Measurements from ENCODE around the gene MLYCD.

The MLYCD gene

DNA sequence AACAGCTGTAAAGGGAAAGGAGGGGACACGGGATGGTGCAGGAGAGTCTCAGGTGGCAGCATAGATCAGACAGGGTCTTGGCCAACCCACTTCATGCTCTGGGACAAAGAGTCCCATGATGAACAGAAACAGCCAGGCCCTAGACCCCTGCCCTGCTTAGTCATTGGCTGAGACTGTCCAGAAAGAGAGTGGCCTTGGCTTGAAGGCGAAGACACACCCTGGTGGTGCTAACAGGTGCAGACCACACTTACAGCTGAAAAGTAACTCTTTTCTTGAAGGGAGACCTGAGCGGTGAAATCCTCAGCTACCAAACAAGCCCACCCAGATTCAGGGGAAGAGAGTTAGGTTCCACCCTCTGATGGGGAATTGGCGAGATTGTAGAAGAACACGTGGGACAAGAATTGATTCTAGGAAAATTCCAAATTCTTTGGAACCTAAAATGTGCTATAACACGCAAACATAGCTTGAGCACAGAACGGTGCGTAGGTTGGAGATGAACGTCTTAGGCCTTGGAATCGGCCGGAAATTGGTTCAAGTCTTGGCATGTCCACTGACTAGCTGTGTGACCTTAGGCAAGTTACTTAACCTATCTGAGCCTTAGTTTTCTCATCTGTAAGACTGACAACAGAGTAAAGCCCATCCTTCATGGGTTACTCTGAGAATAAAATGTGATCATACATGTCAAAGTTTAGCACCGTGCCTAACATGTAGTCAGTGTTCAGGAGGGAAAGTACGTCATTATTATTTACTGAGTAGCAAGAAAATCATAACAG lies 12.5 kb upstream of the MLYCD start:
- no peak overlapping the region for H3K4me3 ChIP-seq (ENCODE audit: low read length)
- no peak for TF ChIP-seq ZNF274 (IDR thresholded peaks at IDR 0.05; ENCODE audit: low read depth, low read length)

DNA sequence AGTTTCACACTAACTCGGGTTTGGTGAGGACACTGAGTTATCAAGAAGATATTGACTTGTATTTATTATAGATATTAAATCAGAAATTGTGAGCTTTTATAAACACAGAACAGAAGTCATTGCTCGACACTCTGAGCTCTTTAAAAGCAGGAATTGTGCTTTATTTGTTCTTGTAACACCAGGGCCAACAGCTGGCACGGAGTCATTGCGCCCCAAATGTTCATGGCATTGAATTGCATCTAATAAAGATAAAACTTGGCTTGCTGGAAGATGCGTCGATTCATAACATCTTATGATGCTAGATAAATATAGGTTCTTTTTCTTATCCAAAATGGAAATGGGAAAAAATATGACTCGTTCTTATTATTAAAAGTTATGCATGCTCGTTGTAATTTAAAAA lies 11.8 kb upstream of the MLYCD start:
- no peak for TF ChIP-seq ZNF274 (IDR thresholded peaks at IDR 0.05; ENCODE audit: low read depth, low read length)
- H3K4me3 ChIP-seq (ENCODE audit: low read length) = no peak overlapping the region

DNA sequence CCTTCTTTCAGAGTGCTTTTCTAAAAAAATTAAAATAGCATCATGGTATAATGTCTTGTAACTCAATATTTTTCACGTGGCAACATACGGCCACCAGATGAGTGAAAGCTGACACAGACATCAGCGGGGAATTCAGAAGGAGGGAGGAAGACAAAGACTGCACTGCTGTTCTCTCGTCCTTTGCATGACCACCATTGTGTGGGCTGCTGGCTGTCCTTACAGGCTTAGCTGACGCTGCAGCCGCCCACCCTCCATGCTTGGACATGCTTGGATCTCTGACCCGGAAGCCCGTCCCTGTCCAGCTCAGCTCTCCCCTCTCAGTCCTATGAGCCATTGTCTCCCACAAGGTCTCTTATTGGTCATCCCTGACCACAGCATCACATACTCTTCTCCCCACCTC lies 11.4 kb upstream of the MLYCD start:
- no peak for TF ChIP-seq ZNF274 (IDR thresholded peaks at IDR 0.05; ENCODE audit: low read depth, low read length)
- H3K4me3 ChIP-seq (ENCODE audit: low read length) = no peak overlapping the region

DNA sequence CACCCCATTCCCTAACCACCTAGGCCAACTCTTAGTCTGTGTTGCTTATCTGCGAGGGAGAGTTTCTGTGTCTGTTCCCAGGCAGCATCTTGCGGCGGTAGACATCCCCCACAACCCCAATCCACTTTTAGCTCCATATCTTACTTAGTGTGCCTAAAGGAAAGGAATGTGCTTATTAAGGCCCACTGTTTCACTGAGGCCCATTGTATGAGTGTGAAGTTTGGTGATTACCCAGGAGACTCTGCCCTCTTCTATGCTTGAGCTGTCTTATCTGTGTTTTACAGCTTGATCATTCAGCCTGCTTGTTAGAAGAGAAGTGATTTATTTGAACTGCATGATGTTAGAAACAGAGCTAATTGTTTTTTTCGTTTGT lies 10.3 kb upstream of the MLYCD start:
- no peak overlapping the region for H3K4me3 ChIP-seq (ENCODE audit: low read length)
- TF ChIP-seq ZNF274 (IDR thresholded peaks at IDR 0.05; ENCODE audit: low read depth, low read length) = no peak

DNA sequence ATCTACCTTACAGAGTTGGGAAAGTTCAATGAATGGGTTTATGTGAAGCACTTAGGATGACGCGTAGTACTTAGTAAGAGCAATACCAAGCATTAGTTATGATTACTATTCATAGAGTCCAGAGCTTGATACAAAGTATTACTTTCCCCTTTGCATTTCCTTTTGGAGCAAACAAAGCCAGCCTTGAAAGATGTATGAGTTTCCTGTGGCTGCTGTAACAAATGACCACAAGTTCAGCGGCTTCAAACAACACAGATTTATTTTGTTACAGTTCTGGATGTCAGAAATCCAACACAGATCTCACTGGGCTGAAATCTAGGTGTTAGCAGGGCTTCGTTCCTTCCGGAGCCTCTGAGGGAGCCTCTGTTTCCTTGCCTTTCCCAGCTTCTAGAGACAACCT lies 8.6 kb upstream of the MLYCD start:
- TF ChIP-seq ZNF274 (IDR thresholded peaks at IDR 0.05; ENCODE audit: low read depth, low read length) = no peak

DNA sequence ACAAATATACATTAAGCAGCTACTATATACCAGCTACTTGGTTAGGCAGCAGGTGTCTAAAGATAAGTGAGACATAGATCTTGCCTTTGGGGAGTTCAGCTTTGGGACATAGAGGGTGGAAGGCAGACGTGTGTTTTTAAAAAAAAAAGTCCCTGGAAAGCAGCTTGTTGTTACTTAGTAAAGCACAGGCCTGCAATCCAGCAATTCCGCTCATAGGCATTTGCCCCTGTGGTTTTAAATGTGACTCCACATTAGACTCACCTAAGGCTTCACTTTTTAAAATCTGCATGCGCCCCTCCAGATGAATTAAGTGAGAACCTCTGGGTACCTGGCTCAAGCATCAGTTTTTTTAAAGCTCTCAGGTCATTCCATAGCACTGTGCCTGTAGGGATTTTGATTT lies 7.2 kb upstream of the MLYCD start:
- no peak for TF ChIP-seq ZNF274 (IDR thresholded peaks at IDR 0.05; ENCODE audit: low read depth, low read length)
- no peak overlapping the region for H3K4me3 ChIP-seq (ENCODE audit: low read length)

More for the DNA sequence above, 8.6 kb upstream of the MLYCD start:
- no peak overlapping the region for H3K4me3 ChIP-seq (ENCODE audit: low read length)

DNA sequence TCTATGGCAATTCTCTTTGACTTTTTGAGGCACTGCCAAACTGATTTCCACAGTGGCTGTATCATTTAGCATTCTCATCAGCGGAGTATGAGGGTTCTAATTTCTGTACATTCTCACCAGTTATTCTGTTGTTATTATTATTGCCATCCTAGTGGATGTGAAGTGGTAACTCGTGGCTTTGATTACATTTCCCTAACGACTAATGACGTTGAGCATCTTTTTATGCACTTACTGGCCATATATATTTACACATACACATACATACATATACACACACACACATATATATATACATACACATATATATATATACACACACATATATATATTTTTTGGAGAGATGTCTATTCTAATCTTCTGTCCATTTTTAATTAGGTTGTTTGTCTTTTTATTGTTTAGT lies 3.7 kb upstream of the MLYCD start:
- H3K4me3 ChIP-seq (ENCODE audit: low read length) = no peak overlapping the region
- TF ChIP-seq ZNF274 (IDR thresholded peaks at IDR 0.05; ENCODE audit: low read depth, low read length) = no peak

DNA sequence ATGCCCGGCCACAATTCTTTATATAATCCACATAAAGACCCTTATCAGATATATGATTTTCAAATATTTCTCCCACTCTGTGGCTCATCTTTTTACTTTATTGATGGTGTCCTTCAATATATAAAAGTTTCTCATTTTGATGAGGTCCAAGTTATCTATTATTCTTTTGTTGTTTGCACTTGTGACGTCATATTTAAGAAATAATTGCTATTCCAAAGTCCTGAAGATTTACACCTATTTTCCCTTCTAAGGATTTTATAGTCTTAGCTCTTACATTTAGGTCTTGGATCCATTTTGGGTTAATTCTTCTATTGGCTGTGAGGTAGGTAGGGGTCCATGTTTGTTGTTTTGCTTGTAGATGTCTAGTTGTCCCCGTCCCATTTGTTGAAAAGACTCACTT lies 3.0 kb upstream of the MLYCD start:
- no peak overlapping the region for H3K4me3 ChIP-seq (ENCODE audit: low read length)
- TF ChIP-seq ZNF274 (IDR thresholded peaks at IDR 0.05; ENCODE audit: low read depth, low read length) = no peak

DNA sequence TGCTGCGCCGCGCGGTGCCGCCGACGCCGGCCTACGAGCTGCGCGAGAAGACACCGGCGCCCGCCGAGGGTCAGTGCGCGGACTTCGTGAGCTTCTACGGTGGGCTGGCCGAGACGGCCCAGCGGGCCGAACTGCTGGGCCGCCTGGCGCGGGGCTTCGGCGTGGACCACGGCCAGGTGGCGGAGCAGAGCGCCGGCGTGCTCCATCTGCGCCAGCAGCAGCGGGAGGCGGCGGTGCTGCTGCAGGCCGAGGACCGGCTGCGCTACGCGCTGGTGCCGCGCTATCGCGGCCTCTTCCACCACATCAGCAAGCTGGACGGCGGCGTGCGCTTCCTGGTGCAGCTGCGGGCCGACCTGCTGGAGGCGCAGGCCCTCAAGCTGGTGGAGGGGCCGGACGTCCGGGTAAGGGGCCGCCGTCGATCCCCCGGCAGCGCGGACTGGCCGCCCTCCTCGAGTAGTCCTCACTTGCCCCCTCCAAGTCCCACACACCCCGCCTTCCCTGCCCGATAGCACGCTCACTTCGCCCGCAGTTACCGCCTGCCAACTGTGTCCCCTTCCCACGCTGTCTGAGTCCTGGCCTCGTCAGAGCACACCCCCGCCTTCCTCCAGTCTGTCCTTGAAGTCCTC lies 470 bp downstream of the MLYCD start:
- TF ChIP-seq ZNF274 (IDR thresholded peaks at IDR 0.05; ENCODE audit: low read depth, low read length) = no peak
- peak overlapping the region; percentile 95 for H3K4me3 ChIP-seq (ENCODE audit: low read length)

DNA sequence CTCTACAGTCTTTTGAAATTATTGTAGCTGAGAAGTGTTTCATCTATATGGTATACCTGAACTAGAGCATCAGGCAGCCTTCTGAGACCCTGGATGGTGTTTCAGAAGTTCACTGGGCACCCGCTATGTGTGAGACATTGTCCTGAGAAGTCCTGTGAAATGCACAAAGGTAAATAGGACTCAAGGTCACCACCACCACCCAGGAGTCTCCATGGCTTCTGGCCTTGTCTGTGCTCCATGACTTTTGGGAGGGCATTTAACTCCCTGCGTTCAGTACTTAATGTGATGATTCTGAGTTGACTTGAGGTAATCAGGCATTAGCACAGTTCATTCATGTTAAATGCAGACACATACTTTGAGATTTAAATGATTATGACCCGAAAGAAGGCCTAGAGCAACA lies 1.1 kb downstream of the MLYCD start:
- peak overlapping the region; percentile 95; the same call in 1 of the 2 replicates for H3K4me3 ChIP-seq (ENCODE audit: low read length)

DNA sequence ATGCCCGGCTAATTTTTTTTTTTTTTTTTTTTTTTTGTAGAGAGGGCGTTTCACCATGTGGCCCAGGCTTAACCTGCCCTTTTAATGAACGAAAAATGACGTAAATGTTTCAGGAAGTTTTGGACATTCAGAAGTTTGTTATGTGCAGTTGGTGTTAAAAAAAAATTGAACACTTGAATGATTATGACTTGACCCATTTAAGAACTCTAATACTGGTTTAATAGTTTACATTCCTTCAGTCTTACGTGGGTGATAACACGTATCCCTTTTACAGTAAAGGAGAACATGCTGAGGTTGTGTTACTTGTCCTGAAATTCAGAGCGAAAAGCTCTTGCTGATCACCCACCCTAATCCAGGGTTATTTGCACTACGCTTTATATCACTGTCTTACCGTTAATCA lies 1.7 kb downstream of the MLYCD start:
- no peak overlapping the region for H3K4me3 ChIP-seq (ENCODE audit: low read length)
- no peak for TF ChIP-seq ZNF274 (IDR thresholded peaks at IDR 0.05; ENCODE audit: low read depth, low read length)

More for the DNA sequence above, 1.1 kb downstream of the MLYCD start:
- no peak for TF ChIP-seq ZNF274 (IDR thresholded peaks at IDR 0.05; ENCODE audit: low read depth, low read length)

DNA sequence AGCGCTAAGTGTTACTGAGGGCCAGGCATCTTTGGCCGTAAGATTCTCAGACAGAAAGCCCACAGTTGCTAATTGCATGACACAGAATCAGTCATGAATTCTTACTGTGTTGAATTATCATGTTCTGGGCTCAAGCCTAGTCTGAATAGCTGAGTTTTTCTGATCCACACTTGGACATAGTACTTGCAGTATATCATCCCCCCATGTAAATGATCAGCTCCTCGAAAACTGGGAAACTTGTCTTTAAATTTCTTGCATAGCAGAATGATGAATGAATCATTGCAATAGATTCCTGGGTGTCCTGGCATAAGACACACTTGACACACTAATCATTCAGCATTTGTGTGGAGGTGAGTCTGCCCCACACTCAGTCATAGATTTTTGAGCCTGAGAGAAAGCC lies 2.2 kb downstream of the MLYCD start:
- H3K4me3 ChIP-seq (ENCODE audit: low read length) = no peak overlapping the region
- no peak for TF ChIP-seq ZNF274 (IDR thresholded peaks at IDR 0.05; ENCODE audit: low read depth, low read length)

DNA sequence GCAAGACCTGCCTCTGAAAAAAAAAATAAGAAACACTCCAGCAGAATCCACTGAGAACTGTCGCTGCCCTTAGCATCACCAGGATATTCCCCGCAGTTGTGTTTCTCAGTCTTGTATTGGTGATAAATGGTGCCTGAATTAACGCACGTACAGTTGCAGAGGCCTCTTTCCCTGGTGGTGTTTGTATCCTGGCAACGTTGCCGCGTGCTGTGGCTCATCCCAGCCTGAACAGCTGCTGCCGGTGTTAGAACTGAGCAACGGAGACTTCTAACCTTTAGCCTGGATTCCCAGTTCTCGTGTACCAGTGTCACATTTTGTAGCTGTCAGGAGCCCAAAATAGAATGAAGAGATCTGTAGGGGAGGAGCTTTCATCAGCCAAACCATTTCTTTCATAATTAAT lies 4.8 kb downstream of the MLYCD start:
- no peak overlapping the region for H3K4me3 ChIP-seq (ENCODE audit: low read length)
- TF ChIP-seq ZNF274 (IDR thresholded peaks at IDR 0.05; ENCODE audit: low read depth, low read length) = no peak

DNA sequence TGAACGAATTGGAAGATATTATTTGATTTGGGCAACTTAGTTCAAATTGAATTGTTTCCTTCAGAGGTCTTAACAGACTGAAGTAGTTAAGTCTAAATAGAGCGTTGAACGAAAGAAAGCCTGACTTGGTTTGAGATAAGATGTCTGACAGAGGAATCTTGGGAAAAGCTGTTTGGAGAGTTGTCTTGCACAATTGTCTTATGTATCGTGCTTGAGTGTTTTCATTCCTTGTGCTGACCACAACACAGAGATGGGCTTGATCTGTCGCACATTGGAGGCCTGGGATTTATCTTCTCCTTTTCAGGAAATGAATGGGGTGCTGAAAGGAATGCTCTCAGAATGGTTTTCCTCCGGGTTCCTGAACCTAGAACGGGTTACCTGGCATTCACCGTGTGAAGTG lies 7.8 kb downstream of the MLYCD start:
- no peak for TF ChIP-seq ZNF274 (IDR thresholded peaks at IDR 0.05; ENCODE audit: low read depth, low read length)
- no peak overlapping the region for H3K4me3 ChIP-seq (ENCODE audit: low read length)

DNA sequence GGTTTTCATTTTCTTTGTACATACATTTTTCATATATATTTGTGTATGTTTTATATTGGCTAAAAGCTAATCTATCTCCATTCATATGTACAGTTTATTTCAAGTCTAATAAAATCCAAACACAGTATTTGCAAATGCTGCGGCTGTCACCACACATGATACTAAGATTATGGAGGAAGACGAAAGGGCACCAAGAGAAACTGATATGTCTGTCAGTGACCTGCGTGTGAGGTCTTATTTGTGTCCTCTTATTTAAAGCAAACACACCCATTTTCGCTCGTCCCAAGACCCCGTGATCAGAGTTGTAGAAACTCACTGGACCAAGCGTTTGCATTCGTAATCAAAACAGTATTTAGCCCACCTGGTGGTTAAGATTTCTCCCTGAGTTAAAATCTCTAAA lies 8.2 kb downstream of the MLYCD start:
- TF ChIP-seq ZNF274 (IDR thresholded peaks at IDR 0.05; ENCODE audit: low read depth, low read length) = no peak
- no peak overlapping the region for H3K4me3 ChIP-seq (ENCODE audit: low read length)

Measured in GM08714 (cell line).